GM19467 (cell line): ENCODE measurements around the gene NRCAM.
"Not testable (repeated sequence)": the region's sequence is repeated elsewhere in the genome, so short reads cannot be mapped to it uniquely, and the experiment has no call there.

ENCODE experiments used
- ATAC-seq: cut with Tn5 transposase; IDR thresholded peaks from one replicate; pipeline ENCODE4 v1.9.1; 2021; ENCODE audit warnings: mild to moderate bottlenecking, moderate library complexity; ENCODE audit not compliant: unreplicated experiment

Gene NRCAM

DNA sequence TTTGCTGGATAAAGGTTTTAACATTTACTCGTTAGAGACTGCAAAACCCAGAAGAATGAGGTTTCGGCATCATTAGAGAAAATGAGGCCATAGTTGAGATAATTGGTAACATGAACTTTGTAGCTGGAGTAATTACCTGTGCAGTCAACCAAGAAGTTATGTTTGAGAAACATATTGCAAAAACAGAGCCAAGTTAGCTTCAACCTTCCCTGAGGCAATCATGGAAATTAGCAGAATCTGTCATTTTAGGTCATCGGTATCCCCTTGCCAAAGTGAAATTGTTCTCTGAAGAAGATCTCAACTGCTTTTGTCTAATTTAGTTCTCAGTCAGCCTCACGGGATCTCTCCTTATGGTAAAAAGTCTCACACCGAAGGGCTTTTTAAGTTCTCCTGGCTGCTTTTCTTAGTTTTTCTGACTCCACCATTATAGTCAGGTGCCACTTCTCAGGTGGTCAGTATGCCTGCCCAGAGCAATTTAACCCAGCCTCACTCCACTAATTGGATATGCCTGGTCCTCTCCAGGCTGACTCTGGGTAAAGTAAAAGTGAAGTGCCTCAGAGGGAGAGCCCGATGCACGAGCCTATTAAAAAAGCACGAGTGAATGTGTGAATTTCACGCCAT lies 52.5 kb downstream of the NRCAM start:
- ATAC-seq = no peak

DNA sequence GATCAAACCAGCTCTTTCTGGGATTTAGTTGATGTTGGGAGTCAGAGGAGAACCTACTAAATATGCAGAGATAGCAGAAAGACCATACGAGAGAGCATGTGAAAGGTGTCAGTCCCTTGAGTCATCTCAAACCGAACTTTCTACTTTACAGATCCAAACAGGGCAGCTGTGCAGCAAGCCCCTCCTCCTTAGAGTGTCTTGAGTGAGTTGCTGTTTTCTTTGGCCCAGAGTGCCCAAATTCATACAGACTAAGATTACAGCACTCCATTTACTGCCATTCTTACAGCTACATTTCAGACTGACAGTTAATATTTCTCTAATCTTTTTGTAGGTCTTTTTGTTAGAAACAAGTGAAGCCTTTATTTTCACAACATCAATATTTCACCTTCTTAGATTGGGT lies 53.4 kb downstream of the NRCAM start:
- ATAC-seq = no peak

DNA sequence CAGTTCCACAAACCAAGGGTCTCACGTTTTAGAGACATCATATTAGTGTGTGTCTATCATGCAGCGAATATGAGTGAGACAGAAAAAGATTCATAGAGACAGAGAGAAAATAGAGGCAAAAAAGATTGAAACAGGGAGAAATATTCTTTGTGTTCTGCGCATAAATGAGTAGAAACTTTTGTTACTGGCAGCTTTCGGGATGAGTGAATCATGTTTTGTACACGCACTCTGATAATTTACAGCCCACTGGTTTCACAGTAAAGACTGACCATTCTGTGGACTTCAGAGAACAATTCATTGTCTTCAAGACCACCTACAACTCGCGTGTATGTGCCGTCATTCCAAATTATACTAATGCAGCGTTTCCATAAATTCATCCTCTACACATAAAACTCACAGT lies 60.2 kb downstream of the NRCAM start:
- ATAC-seq = no peak

DNA sequence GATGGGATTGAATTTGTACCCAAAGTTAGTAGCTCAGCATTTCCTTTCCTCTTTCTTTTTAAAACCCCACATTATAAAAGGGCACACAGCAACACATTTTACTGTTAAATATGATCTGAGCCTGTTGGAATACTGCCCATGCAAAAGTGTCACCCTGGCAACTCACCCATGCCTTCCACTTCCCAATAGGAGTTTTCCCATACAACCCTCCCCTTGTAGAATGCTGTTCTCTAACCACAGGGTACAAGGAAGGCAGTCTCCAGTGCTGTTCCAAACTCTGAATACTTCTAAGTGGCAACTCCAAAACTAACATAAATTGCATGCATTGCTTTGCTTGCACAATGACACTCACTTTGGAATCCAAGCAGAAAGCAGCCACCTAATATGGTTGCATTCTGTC lies 60.8 kb downstream of the NRCAM start:
- no peak for ATAC-seq

DNA sequence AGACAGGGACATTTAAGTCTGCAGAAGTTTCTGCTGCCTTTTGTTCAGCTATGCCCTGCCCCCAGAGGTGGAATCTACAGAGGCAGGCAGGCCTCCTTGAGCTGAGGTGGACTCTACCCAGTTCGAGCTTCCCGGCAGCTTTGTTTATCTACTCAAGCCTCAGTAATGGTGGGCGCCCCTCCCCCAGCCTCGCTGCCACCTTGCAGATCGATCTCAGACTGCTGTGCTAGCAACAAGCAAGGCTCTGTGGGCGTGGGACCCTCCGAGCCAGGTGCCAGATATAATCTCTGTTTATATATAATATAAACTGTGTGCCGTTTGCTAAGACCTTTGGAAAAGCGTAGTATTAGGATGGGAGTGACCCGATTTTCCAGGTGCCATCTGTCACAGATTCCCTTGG lies 63.1 kb downstream of the NRCAM start:
- not testable (repeated sequence) for ATAC-seq

DNA sequence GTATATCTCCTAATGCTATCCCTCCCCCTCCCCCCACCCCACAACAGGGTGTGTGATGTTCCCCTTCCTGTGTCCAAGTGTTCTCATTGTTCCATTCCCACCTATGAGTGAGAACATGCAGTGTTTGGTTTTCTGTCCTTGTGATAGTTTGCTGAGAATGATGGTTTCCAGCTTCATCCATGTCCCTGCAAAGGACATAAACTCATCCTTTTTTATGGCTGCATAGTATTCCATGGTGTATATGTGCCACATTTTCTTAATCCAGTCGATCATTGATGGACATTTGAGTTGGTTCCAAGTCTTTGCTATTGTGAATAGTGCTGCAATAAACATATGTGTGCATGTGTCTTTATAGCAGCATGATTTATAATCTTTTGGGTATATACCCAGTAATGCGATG lies 68.5 kb downstream of the NRCAM start:
- ATAC-seq = not testable (repeated sequence)

DNA sequence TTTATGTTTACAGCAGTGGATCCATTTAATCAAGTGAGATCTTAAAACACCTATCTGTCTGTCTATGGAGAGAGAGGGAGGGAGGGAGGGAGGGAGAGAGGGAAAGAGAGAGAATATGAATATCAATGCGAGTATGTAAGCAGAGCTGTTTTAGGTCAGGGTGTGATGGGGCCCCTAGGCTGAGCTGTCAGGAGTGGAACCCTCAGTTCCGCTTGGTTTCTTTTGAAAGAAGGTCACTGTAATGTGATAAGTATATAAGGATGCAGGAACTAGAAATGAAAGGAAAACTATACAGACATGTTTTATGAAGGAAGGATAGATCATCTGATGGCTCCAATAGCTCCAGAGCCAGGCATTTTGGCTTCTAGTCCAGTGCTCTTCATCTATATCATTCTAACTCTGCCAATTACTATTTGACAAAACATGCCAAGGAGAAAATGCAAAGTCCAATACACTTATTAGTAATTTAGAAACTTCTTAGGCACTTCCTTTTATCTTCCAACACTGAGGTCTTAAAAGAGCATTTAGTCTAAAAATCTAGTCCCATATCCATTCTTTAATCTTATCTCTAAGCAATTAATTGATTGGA lies 70.3 kb downstream of the NRCAM start:
- ATAC-seq = no peak

DNA sequence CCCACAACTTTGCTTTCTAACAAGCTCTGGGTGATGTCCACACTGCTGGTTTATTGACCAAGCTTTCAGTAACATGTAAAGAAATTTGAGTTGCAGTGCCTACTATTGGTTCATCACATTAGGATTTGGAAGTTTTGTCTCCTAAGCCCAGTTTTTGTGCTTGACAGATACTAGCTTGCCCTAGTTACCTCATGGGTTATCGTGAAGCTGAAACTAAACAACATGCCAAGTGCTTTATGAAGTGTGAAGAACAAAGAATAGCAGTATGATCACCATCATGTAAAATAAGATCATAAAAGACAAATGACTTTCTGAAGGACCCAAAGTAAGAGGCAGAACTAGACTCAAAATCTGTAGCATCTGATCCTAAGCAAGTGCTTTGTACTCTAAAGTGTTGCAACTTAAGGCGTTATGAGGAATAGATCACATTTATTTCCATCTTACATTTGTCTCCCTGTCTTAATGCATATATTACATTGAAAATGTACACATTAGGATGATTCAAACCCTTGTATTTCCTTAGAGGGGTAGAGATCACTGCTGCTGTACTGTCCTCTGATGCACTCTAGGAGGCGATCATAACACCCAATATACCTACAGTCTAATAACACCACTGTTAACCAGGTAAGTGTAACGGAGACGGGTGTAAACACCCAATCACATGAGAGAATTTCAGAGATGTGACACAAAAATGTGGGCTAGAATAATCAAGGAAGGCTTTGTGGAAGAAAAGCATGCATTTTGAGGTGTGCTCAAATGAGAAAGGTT lies 71.3 kb downstream of the NRCAM start:
- ATAC-seq = no peak

DNA sequence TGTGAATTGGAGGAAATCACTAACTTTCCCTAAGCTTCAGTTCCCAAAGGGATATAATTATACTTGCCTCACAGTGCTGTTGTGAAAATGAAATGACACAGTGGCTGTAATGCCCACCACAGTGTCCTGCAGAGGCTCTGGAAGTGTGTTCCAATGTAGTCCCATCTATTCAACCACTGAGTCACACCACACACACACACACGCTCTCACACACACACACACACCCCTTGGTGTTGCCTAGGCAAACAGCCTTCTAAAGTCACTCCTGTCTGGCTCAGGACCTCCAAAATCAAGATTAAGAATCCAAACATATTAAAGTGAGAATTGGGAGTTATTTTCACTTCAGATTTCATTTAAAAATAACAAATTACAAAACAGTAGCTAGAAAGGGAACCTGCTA lies 73.3 kb downstream of the NRCAM start:
- ATAC-seq = no peak

DNA sequence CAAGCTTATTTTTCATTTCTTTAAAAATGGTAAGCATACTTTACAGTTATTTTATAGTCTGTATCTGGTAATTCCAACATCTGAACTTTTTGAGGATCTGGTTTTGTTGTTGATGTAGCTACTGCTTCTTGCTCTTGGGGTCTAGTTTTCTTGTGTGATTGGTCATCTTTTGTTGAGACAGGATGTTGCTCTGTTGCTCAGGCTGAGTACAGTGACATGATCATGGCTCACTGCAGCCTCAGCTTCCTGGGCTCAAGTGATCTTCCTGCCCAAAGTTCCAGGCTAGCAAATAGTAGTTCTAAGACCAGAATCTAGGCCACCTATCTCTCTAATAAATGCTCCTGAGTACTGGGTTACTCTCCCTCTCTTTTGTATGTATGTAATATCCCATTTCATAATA lies 75.7 kb downstream of the NRCAM start:
- no peak for ATAC-seq

DNA sequence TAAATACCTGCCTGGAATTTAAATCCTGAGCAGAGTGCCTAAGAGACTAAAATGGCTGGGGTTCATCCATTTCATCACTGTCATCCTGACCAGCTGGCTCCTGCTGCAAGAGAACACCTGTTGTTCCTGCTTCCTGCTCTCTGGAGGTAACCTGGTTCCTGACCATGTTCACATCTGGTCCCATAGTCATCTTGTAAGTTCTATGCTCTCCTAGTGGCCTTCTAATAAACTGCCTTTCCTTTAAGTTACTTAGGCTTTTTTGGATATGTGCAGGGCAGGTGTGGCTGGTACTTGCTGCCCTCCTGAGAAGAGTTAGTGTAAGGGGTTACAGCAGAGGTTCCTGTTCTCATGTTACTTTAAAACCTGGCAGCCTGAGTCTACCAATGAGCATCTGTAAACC lies 80.0 kb downstream of the NRCAM start:
- ATAC-seq = no peak

DNA sequence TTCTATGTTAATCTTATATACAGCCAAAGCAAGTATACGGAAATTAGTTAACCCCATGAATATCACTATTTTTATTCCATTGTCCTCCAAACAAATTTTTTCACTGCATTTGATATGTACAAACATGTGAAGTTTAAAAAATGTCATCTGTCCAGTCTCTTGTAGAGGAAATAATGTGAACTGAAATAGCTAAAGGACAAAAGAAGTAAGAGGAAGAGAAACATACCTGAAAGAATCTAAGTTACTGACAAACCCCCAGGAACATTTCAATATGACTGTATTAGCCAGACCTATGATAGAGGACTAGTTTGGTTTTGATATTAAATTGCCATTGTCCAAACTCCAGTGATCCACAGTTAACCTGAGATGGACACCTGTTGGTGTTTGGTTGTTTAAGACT lies 80.6 kb downstream of the NRCAM start:
- no peak for ATAC-seq

DNA sequence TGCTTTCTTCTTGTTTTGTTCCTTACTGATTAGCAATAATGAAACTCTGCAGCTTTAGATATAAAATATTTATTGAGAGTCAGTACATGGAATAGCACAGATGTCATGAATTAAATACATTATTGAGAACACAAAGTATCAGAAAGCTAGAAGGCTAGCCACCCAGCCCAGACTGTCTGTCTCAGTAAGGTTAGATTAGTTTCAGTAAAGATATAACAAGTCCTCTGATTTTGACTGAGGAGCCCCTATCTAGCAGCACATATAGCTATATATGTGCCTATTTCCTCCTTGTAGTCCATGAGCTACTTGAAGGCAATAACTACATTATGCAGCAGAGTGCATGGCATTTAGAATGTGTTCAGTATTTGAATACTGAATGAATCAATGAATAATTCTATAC lies 81.3 kb downstream of the NRCAM start:
- no peak for ATAC-seq

DNA sequence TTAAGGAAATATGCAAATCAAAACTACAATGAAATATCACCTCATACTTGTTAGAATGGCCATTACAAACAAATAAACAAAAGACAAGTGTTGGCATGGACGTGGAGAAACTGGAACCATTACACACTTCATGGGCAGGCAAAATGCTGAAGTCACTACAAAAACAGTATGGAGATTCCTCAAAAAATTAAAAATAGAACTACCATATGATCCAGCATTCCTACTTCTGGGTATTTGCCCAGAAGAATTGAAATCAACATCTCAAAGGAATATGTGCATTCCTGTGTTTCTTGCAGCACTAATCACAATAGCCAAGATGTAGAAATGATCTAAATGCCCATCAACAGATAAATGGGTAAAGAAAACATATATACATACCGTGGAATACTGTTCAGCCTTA lies 83.6 kb downstream of the NRCAM start:
- ATAC-seq = no peak

DNA sequence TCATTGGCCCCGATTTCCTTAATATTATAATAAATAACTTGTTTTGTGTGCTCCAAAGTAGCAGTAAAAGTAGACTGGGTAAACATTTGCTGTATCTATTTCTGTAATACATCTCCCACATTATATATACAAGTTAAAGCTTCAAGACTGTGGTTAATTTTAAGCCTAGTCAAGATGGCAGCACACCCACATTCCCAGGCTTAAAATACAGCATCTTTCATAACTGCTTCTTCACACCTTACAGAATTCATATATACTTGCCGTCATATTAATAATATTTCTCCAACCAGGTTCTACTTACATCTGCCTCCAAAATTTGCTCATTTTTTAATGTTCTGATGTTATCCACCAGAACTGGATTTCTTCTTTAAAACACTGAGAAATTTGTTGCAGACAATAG lies 85.6 kb downstream of the NRCAM start:
- ATAC-seq = no peak

DNA sequence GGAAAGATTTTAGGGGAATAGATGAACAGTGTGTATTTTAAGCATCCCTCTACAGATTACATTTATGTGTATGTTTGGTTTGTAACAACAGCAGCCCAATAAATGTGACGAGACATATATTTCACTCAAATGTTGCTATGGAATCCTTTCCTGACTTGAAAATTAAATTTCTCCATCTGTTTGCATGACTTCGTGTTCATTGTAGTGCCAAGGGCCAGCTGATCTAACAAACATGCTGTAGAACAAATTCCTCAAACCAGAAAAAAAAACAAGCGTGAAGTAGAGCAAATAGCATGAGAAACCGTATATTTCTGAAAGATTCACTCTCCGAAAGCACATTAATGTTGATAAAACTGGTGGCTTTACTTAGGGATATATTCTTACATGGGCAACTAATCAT lies 87.8 kb downstream of the NRCAM start:
- ATAC-seq = no peak

DNA sequence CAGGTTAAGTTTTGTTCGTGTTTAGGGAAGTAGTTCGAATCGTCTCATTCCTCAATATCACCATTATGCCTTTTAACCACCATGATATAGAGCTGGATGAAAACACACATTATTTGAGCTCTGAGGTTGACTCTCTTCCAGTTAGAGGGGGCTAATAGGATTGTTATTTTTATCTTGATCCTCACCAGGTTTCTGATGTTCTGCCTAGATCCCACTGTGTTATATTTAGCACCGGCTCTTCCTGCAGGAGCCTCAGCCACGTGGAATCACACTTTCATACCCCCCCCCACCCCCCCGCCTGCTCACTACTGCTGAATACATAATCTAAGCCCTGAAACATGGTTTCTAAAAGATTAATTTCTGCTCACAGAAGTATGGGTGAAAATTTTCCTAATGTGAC lies 88.3 kb downstream of the NRCAM start:
- ATAC-seq = no peak

DNA sequence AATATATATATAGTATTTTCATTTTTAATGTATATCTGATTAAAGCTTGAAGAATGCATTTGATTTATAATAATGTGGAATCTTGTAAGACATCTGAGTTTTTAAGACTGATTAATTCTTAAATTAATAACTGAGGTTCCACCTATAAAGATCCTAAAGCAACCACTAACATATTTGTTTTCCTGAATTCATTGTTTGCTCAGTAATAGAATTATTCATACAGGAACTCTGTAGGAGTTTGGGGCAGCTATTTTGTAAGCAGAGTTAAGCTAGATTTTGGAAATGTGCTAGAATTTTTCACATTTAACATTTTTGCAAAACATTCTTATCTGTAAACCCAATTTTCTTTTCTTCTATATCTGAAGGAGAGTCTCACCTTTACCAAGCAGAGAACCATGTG lies 88.9 kb downstream of the NRCAM start:
- no peak for ATAC-seq

DNA sequence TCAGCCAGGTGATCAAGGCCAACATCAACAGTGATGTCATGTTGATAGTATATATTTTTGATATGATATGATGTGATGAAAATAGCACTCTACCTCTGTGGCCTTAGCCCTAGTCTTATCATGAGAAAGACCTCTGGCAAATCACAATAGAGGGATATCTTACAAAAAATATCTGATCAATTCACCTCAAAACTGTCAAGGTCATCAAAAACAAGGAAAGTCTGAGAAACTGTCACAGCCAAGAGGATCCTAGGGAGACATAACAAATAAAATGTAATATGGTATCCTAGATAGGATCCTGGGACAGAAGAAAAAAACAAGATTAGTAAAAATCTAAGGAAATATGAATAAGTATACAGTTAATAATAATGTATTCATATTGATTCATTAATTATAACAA lies 92.6 kb downstream of the NRCAM start:
- ATAC-seq = no peak

DNA sequence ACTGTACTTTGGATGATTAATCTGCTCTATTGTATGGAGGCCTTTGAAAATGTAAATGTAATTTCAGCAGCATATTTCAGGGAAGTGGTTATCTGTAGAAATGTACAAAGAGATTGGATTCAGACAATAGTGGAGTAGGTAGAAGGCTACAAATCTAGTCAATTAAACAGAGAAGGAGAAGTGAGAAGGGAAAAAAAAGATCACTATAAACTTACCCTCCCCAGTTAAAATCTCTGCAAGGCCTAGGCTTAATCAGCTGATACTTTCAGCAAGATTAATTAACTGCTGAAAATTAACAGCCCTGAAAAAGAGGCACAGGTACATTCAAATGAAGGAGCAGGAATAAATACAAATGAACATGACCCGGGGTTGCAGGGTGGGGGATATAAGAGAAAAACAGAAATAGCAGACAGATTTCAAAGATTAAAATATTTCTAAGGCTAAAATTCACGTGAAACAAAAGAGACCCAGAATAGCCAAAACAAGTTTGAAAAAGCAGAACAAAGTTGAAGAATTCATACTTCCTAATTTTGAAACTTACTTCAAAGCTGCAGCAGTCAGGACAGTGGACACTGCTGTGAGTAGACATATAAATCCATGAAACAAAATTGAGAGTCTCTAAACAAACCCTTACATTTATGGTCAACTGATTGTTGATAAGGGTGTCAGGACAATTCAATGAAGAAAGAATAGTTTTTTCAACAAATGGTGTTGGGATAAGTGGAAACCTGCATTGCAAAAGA lies 96.0 kb downstream of the NRCAM start:
- no peak for ATAC-seq

DNA sequence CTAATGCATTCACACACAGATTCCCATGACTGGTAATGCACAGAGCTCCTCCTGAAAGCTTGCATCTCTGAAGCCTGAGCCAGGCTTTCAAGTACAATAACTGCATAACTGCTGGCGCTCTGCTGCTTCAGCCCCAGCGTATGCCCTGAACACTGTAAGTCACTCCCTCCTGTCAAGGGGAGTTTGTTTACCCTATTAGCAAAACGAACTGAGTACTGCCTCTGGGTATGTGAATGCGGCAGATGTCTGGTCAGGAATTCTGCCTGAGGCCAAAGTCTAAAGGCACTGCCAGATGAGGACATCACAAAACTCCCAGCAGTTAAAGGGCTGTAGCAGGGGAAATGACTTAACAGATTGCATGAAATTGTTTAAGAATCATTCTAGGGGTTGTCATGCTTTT lies 97.7 kb downstream of the NRCAM start:
- no peak for ATAC-seq

DNA sequence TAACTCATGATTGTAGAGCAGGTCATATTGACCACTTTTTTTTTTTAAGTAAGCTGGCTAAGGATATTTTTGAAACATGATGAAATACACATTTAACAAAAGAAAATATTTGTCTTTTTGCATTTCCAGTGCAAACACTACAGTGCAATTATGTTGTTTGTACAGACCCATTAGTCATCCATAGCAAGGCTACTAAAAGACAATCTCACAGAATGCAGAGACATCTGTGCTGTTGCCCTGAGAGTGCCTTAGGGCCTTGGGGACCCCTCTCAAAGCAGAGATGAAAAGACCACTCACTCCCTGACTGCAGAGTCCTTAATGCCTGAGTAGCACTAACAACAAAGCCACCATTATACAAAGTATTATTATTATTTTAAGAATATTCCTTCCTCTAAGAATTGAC lies 104.5 kb downstream of the NRCAM start:
- ATAC-seq = no peak
